ENCODE results near the gene ZDHHC4. TPM values are rescaled to one million over a fixed set of nuclear protein-coding genes. Genes with fewer than 3 reads are reported as not detected.

Gene ZDHHC4
- total and polyA plus RNA-seq, 2 of the 13 experiments (the other 11 are each of a cell fraction or from before 2014, with no cell fraction given): 83.2 to 188 TPM

DNA sequence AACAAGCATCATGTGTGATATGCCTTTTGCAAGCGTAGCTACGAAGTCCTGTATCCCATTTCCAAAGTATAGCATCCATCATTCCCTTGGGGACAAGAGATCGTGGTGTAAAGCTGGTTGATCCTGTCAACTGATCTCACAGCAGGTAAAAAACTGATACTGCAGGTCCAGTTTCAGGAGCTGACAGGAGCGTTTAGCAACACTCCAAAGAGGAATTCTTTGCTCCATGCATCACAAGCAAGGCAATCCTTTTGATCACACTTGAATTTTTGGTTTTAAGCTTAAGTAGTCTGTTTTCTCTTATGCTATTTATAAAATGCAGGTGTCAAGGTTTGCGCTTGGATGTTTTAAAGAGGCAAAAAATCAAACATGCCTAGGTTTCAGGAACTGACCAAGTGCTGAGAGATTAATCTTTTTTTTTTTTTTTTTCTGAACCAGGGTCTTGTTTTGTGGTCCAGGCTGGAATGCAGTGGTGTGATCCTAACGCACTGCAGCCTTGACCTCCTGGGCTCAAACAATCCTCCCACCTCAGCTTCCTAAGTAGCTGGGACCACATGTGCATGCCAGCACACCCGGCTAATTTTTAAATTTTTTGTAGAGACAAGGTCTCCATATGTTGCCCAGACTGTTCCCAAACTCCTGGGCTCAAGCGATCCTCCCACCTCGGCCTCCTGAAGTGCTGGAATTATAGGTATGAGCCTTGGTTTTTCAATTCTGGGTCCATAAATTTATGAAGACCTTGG is 1.8 kb upstream of the ZDHHC4 start (continued):
- no peak for TF ChIP-seq ZNF639 (CRISPR knock-in tag; conservative IDR thresholded peaks at IDR 0.05)
- TF ChIP-seq DZIP1 (CRISPR knock-in tag; IDR thresholded peaks at IDR 0.05): no peak
- TF ChIP-seq, protein P1, sequence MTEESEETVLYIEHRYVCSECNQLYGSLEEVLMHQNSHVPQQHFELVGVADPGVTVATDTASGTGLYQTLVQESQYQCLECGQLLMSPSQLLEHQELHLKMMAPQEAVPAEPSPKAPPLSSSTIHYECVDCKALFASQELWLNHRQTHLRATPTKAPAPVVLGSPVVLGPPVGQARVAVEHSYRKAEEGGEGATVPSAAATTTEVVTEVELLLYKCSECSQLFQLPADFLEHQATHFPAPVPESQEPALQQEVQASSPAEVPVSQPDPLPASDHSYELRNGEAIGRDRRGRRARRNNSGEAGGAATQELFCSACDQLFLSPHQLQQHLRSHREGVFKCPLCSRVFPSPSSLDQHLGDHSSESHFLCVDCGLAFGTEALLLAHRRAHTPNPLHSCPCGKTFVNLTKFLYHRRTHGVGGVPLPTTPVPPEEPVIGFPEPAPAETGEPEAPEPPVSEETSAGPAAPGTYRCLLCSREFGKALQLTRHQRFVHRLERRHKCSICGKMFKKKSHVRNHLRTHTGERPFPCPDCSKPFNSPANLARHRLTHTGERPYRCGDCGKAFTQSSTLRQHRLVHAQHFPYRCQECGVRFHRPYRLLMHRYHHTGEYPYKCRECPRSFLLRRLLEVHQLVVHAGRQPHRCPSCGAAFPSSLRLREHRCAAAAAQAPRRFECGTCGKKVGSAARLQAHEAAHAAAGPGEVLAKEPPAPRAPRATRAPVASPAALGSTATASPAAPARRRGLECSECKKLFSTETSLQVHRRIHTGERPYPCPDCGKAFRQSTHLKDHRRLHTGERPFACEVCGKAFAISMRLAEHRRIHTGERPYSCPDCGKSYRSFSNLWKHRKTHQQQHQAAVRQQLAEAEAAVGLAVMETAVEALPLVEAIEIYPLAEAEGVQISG (CRISPR knock-in tag; IDR thresholded peaks at IDR 0.05): no peak
- TF ChIP-seq, protein P2, sequence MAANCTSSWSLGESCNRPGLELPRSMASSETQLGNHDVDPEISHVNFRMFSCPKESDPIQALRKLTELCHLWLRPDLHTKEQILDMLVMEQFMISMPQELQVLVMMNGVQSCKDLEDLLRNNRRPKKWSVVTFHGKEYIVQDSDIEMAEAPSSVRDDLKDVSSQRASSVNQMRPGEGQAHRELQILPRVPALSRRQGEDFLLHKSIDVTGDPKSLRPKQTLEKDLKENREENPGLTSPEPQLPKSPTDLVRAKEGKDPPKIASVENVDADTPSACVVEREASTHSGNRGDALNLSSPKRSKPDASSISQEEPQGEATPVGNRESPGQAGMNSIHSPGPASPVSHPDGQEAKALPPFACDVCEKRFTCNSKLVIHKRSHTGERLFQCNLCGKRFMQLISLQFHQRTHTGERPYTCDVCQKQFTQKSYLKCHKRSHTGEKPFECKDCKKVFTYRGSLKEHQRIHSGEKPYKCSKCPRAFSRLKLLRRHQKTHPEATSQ (CRISPR knock-in tag; IDR thresholded peaks at IDR 0.05; ENCODE audit: borderline replicate concordance): no peak
- TF ChIP-seq CBFB (CRISPR knock-in tag; IDR thresholded peaks at IDR 0.05): peak; percentile 63; the same call in 1 of the 2 replicates
- peak; percentile 34; the same call in 1 of the 2 replicates for TF ChIP-seq POLR2G (IDR thresholded peaks at IDR 0.05; ENCODE audit: low read depth, low read length)
- TF ChIP-seq REPIN1 (CRISPR knock-in tag; IDR thresholded peaks at IDR 0.05; ENCODE audit: borderline replicate concordance, low read depth): 0 out of 2 replicates have a peak, but pooled peaks have one; percentile 32
- no peak for TF ChIP-seq MZF1 (CRISPR knock-in tag; IDR thresholded peaks at IDR 0.05; ENCODE audit: borderline replicate concordance)
- TF ChIP-seq CREBL2 (CRISPR knock-in tag; IDR thresholded peaks at IDR 0.05; ENCODE audit: borderline replicate concordance): no peak
- no peak for TF ChIP-seq ZFP41 (CRISPR knock-in tag; IDR thresholded peaks at IDR 0.05; ENCODE audit: borderline replicate concordance)
- 0 out of 2 replicates have a peak, but pooled peaks have one; percentile 39 for TF ChIP-seq ZNF792 (CRISPR knock-in tag; IDR thresholded peaks at IDR 0.05)
- no peak for TF ChIP-seq ZFP36 (IDR thresholded peaks at IDR 0.05; ENCODE audit: borderline replicate concordance, low read depth, low read length, partially characterized antibody)
- TF ChIP-seq TBP (CRISPR knock-in tag; IDR thresholded peaks at IDR 0.05): no peak
- no peak for TF ChIP-seq ONECUT2 (CRISPR knock-in tag; IDR thresholded peaks at IDR 0.05)
- TF ChIP-seq ZNF121 (CRISPR knock-in tag; IDR thresholded peaks at IDR 0.05): peak; percentile 85
- no peak for TF ChIP-seq ZNF276 (CRISPR knock-in tag; IDR thresholded peaks at IDR 0.05; ENCODE audit: low read depth)
- TF ChIP-seq RXRB (CRISPR knock-in tag; IDR thresholded peaks at IDR 0.05; ENCODE audit: borderline replicate concordance): peak; percentile 21; the same call in 1 of the 2 replicates
